MCF 10A (cell line): ENCODE data around the gene SLC6A12. TPM values are rescaled to one million over a fixed set of nuclear protein-coding genes. Genes with fewer than 3 reads are reported as not detected.

Source experiments
- BruUV-seq: library from RNA; stranded (reverse); fragments of 400-500 nt; replicated peaks from 2 replicates; lab custom pipeline; 2021; lab: Mats Ljungman, UMichigan
- CTCF ChIA-PET: fragments of 300-600 bp; sonication (Branson Sonifier 250); formaldehyde crosslinking; extraction: SDS; loops from one replicate; lab custom pipeline; 2021; ENCODE audit warnings: antibody characterized with exemption, inconsistent platforms; lab: Yijun Ruan, JAX
- POLR2A ChIA-PET: fragments of 300-600, 350-650 bp; sonication (Branson Sonifier 250); formaldehyde crosslinking; extraction: SDS; loops from one replicate; lab custom pipeline; 2020; ENCODE audit warnings: antibody characterized with exemption, inconsistent platforms; lab: Yijun Ruan, JAX
- DNase-seq: peaks from one replicate; pipeline ENCODE4 v3.0.0-alpha.2; 2018; ENCODE audit not compliant: unreplicated experiment
- H3K27ac Mint-ChIP-seq: one replicate; pipeline ENCODE4 v1.8.0; 2022; ENCODE audit warnings: mild to moderate bottlenecking, low read depth, mixed read lengths; ENCODE audit not compliant: unreplicated experiment
- H3K27me3 Mint-ChIP-seq: one replicate; pipeline ENCODE4 v1.8.0; 2022; ENCODE audit warnings: mixed read lengths; ENCODE audit not compliant: insufficient read depth, unreplicated experiment
- H3K36me3 Mint-ChIP-seq: one replicate; pipeline ENCODE4 v1.8.0; 2022; ENCODE audit warnings: mild to moderate bottlenecking, moderate library complexity, mixed read lengths; ENCODE audit not compliant: insufficient read depth, unreplicated experiment
- H3K4me1 Mint-ChIP-seq: one replicate; pipeline ENCODE4 v1.8.0; 2022; ENCODE audit warnings: mixed read lengths; ENCODE audit not compliant: insufficient read depth, unreplicated experiment
- H3K4me3 Mint-ChIP-seq: one replicate; pipeline ENCODE4 v1.8.0; 2022; ENCODE audit warnings: mild to moderate bottlenecking, moderate library complexity, mixed read lengths; ENCODE audit not compliant: unreplicated experiment
- H3K9me3 Mint-ChIP-seq: one replicate; pipeline ENCODE4 v1.8.0; 2022; ENCODE audit warnings: mixed read lengths; ENCODE audit not compliant: unreplicated experiment
- intact Hi-C: fragments of 100-400 bp; cut with micrococcal nuclease; formaldehyde crosslinking; loops from 2 replicates; pipeline ENCODE4 v1.14.1; 2022
- total RNA-seq: library from RNA; stranded (reverse); gene quantifications from 2 replicates; pipeline ENCODE4 v1.2.3, GENCODE V29; 2022
- TF ChIP-seq, protein P1 (sequence below): fragments of 200-600 bp; IDR thresholded peaks from one replicate; pipeline ENCODE4 v1.8.0; 2022; ENCODE audit warnings: antibody characterized with exemption, mild to moderate bottlenecking; ENCODE audit not compliant: unreplicated experiment

The SLC6A12 gene
- total RNA-seq, 1 experiment from 2014 or later: not detected

DNA sequence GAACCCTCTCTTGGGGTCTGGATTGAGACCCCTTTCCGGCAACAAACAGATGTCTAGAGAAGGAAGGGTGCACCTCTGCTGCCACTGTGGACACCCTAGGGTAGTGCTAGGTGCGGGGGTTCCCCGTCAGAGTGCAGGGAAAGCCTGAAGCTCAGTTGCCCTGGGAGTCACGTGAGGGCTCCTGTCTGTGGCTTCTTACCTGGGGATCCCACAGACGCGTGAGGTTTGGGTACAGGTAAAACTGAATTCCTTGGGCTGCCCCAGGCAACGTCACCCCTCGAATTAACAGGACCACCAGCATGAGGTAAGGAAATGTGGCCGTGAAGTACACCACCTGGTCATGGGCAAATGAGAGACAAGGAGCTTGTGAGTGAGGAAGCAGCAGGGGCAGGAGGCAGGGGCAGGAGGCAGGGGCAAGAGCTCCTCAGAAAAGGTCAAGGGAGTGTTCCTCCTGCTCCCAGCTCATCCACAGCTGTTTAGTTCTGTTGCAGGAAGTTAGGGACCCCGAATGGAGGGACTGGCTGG is 21.0 kb upstream of the SLC6A12 start:
- Mint-ChIP-seq H3K4me3 (no peak overlapping the region), H3K27ac (no peak overlapping the region), H3K9me3 (peaks cover 20% of the 10 kb centered on the region), H3K36me3 (no peaks in the 10 kb centered on the region), H3K27me3 (peaks cover 27% of the 10 kb centered on the region), H3K4me1 (no peaks in the 10 kb centered on the region)
- no TSS peak for BruUV-seq
- ChIA-PET POLR2A (no interaction called here), CTCF (interaction anchor here (1.2 kb wide), 1 partner anchor 12 kb away, joined by 4 read pairs; no protein-coding TSS in a partner anchor)
- intact Hi-C loops: no loop called here
- TF ChIP-seq, protein P1, sequence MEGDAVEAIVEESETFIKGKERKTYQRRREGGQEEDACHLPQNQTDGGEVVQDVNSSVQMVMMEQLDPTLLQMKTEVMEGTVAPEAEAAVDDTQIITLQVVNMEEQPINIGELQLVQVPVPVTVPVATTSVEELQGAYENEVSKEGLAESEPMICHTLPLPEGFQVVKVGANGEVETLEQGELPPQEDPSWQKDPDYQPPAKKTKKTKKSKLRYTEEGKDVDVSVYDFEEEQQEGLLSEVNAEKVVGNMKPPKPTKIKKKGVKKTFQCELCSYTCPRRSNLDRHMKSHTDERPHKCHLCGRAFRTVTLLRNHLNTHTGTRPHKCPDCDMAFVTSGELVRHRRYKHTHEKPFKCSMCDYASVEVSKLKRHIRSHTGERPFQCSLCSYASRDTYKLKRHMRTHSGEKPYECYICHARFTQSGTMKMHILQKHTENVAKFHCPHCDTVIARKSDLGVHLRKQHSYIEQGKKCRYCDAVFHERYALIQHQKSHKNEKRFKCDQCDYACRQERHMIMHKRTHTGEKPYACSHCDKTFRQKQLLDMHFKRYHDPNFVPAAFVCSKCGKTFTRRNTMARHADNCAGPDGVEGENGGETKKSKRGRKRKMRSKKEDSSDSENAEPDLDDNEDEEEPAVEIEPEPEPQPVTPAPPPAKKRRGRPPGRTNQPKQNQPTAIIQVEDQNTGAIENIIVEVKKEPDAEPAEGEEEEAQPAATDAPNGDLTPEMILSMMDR: no peak
- DNase-seq: no peak

DNA sequence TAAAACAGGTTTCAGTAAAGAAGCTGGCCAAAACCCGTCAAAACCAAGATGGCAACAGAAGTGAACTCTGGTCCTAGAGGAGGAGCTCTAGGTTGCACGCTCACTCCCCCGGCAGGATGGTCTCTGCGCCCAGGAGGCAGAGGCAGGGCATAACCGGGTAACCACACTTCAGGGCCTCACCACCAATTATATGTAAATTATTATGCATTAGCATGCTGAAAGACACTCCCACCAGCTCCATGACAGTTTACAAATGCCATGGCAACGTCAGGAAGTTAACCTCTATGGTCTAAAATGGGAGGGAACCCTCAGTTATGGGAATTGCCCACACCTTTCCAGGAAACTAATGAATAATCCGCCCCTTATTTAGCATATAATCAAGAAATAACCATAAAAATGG is 20.1 kb upstream of the SLC6A12 start:
- POLR2A ChIA-PET: no interaction called here
- no peaks in the 10 kb centered on the region for H3K36me3 Mint-ChIP-seq

DNA sequence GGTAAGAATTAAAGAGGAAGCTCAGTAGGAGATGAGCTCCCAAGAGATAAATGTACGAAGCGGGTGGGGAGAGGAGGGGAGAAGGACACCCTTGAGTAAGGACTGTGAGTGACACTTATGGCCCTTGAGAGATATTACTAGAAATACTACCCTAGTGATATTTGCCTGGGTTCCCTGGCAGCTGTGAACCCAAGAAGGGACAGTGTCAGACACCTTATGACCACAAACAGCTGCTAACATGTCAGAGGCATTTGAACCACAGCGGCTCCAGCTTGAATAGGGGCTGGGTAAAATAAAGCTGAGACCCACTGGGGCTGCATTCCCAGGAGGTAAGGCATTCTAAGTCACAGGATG is 19.6 kb upstream of the SLC6A12 start:
- no peaks in the 10 kb centered on the region for H3K4me1 Mint-ChIP-seq
- no peaks in the 10 kb centered on the region for H3K36me3 Mint-ChIP-seq
- peaks cover 20% of the 10 kb centered on the region for H3K9me3 Mint-ChIP-seq
- H3K27ac Mint-ChIP-seq: no peak overlapping the region
- no peak for DNase-seq
- BruUV-seq: no TSS peak
- POLR2A ChIA-PET: no interaction called here
- no peak overlapping the region for H3K4me3 Mint-ChIP-seq
- intact Hi-C loops: no loop called here
- CTCF ChIA-PET: interaction anchor here (0.7 kb wide), 1 partner anchor 12 kb away, joined by 3 read pairs; no protein-coding TSS in a partner anchor
- H3K27me3 Mint-ChIP-seq: peaks cover 41% of the 10 kb centered on the region
- TF ChIP-seq, protein P1: no peak

More for the DNA sequence above, 20.1 kb upstream of the SLC6A12 start:
- peaks cover 36% of the 10 kb centered on the region for H3K27me3 Mint-ChIP-seq
- intact Hi-C loops: no loop called here
- no peaks in the 10 kb centered on the region for H3K4me1 Mint-ChIP-seq
- H3K27ac Mint-ChIP-seq: no peak overlapping the region
- no TSS peak for BruUV-seq
- H3K4me3 Mint-ChIP-seq: no peak overlapping the region
- TF ChIP-seq, protein P1: no peak
- CTCF ChIA-PET: interaction anchor here (0.7 kb wide), 1 partner anchor 12 kb away, joined by 3 read pairs; no protein-coding TSS in a partner anchor
- DNase-seq: no peak
- peaks cover 20% of the 10 kb centered on the region for H3K9me3 Mint-ChIP-seq

DNA sequence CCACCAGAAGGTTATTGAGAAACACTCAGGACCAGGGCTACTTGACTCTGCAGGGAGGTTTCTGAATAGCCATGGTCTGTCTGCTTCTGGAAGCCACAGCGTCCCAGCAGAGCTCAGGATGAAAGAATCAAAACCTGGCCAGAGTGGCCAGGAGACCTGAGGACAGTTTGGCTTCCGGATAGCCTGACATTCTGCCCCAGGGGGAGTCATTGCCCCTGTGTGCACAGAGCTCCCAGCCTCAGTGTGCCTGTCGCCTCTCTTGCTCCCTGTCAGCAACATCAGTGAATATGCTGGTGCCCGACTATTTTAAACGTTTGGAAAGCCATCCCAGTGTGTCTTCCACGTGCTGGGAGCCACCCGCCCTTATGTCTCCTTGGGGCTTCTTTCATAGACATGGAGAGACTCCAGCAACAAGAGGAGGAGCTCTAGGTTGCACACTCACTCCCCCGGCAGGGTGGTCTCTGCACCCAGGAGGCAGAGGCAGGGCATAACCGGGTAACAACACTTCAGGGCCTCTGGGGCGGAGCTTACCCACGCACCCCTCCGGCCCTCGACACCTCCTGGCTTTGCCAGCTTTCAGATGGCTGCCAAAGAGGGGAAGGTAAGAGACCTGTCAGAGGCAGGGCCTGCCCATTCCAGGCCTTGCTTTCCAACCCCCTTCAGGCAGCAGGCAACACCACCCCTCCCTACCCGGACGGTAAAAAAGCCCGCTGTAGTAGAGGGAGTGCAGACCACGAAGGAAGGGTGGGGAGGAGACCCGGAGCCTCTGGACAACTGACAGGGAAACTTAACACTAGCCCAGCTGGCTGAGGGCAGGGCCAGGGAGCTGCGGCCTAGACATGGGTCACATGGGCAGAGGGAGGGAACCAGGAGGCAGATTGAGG is 19.0 kb upstream of the SLC6A12 start:
- DNase-seq: no peak
- Mint-ChIP-seq H3K27ac (no peak overlapping the region), H3K4me1 (no peaks in the 10 kb centered on the region), H3K4me3 (no peak overlapping the region), H3K9me3 (peaks cover 20% of the 10 kb centered on the region), H3K36me3 (no peaks in the 10 kb centered on the region), H3K27me3 (peaks cover 47% of the 10 kb centered on the region)
- TF ChIP-seq, protein P1: no peak
- no TSS peak for BruUV-seq
- intact Hi-C loops: no loop called here
- ChIA-PET CTCF (interaction anchor here (1.1 kb wide), 1 partner anchor 57 kb away, joined by 3 read pairs; no protein-coding TSS in a partner anchor), POLR2A (no interaction called here)
